Endothelial cell of umbilical vein (primary cell): ENCODE data around the gene GLRX. TPM values are rescaled to one million over a fixed set of nuclear protein-coding genes. Genes with fewer than 3 reads are reported as not detected.

Source experiments
- BruUV-seq: library from RNA; stranded (reverse); fragments of 400-500 nt; replicated peaks from 2 replicates; lab custom pipeline; 2021; lab: Mats Ljungman, UMichigan
- CTCF ChIA-PET: fragments of 300-600, 350-600 bp; sonication (Branson Sonifier 250); formaldehyde crosslinking; loops from one replicate; lab custom pipeline; 2021; ENCODE audit warnings: antibody characterized with exemption, inconsistent platforms; lab: Charles Lee
- POLR2A ChIA-PET: fragments of 300-600, 350-600 bp; sonication (Branson Sonifier 250); formaldehyde crosslinking; loops from one replicate; lab custom pipeline; 2021; ENCODE audit warnings: antibody characterized with exemption, inconsistent platforms; lab: Charles Lee
- DNase-seq: peaks from one replicate; pipeline ENCODE4 v3.0.0-alpha.2; 2011; ENCODE audit warnings: low read depth, low spot score
- FAIRE-seq: peaks from 2 replicates; lab custom pipeline; 2011; peaks lifted over from hg19 to GRCh38; lab: Jason Lieb, UNC
- H2AFZ ChIP-seq: 2 replicates; pipeline ENCODE4 v1.6.0; 2012; ENCODE audit warnings: low read depth, low read length, control low read depth, inconsistent platforms
- H3K27ac ChIP-seq: 2 replicates; pipeline ENCODE4 v1.5.1; 2011; ENCODE audit warnings: low read depth, mild to moderate bottlenecking, control low read depth, low read length, moderate library complexity; ENCODE audit not compliant: insufficient read depth
- H3K27me3 ChIP-seq, 2 experiments: 2 replicates each; pipeline versions ENCODE4 v1.6.0 to v1.6.1; 2011; ENCODE audit warnings: low read length in 2 of 2, mixed read lengths in 1 of 2; ENCODE audit not compliant: control insufficient read depth in 2 of 2, insufficient read depth in 2 of 2
- H3K36me3 ChIP-seq, 2 experiments: 2 replicates in 1 of 2; 3 replicates in 1 of 2; pipeline ENCODE4 v1.5.1; 2011; ENCODE audit warnings: low read length in 2 of 2, mild to moderate bottlenecking in 1 of 2, moderate library complexity in 1 of 2; ENCODE audit not compliant: control insufficient read depth in 2 of 2, insufficient read depth in 2 of 2; ENCODE audit errors: extremely low read depth in 1 of 2
- H3K4me1 ChIP-seq: 3 replicates; pipeline ENCODE4 v1.5.1; 2011; ENCODE audit warnings: mild to moderate bottlenecking, low read length; ENCODE audit not compliant: control insufficient read depth, insufficient read depth; ENCODE audit errors: extremely low read depth
- H3K4me2 ChIP-seq: 2 replicates; pipeline ENCODE4 v1.6.1; 2011; ENCODE audit warnings: low read length, control low read depth, mixed read lengths; ENCODE audit not compliant: insufficient read depth
- H3K4me3 ChIP-seq, 3 experiments: fragments of 200-600 bp in 1 of 3; sonication (generic), shearing (Covaris generic) in 1 of 3; replicated peaks in 1 of 3; 2 replicates each; pipeline ENCODE4 v1.5.1; 2011 to 2016; ENCODE audit warnings: control low read depth in 3 of 3, low read length in 3 of 3, mild to moderate bottlenecking in 2 of 3, inconsistent platforms in 1 of 3, low read depth in 1 of 3, moderate library complexity in 1 of 3; ENCODE audit not compliant: insufficient read depth in 1 of 3
- H3K79me2 ChIP-seq: 2 replicates; pipeline ENCODE4 v1.6.0; 2012; ENCODE audit warnings: low read length, inconsistent platforms; ENCODE audit not compliant: control insufficient read depth, insufficient read depth
- H3K9ac ChIP-seq: replicated peaks from 2 replicates; pipeline ENCODE3; 2011; ENCODE audit warnings: low read length, control low read depth; ENCODE audit not compliant: insufficient read depth; ENCODE audit errors: extremely low read depth
- H3K9me1 ChIP-seq: replicated peaks from 3 replicates; pipeline ENCODE4 v1.6.0; 2011; ENCODE audit warnings: mild to moderate bottlenecking, low read length; ENCODE audit not compliant: control insufficient read depth, insufficient read depth; ENCODE audit errors: extremely low read depth
- H3K9me3 ChIP-seq: replicated peaks from 2 replicates; pipeline ENCODE4 v1.5.1; 2012; ENCODE audit warnings: low read length, inconsistent platforms; ENCODE audit not compliant: control insufficient read depth, insufficient read depth
- H4K20me1 ChIP-seq: replicated peaks from 2 replicates; pipeline ENCODE3; 2011; ENCODE audit warnings: mild to moderate bottlenecking, low read length; ENCODE audit not compliant: control insufficient read depth, insufficient read depth; ENCODE audit errors: extremely low read depth
- EZH2 ChIP-seq: IDR thresholded peaks from 2 replicates; pipeline ENCODE4 v1.6.1; 2012; ENCODE audit warnings: borderline replicate concordance, low read depth, mild to moderate bottlenecking, moderate library complexity, low read length, inconsistent platforms; ENCODE audit not compliant: severe bottlenecking
- FOS ChIP-seq: IDR thresholded peaks from 2 replicates; pipeline ENCODE4 v1.6.1; 2011; ENCODE audit warnings: mild to moderate bottlenecking, low read length, moderate library complexity, borderline replicate concordance; ENCODE audit not compliant: insufficient read depth
- GATA2 ChIP-seq: IDR thresholded peaks from 2 replicates; pipeline ENCODE4 v1.7.0; 2011; ENCODE audit warnings: low read depth, mild to moderate bottlenecking, moderate library complexity, mixed read lengths, low read length; ENCODE audit not compliant: insufficient read length, insufficient read depth
- JUN ChIP-seq: IDR thresholded peaks from 2 replicates; pipeline ENCODE4 v1.6.1; 2011; ENCODE audit warnings: borderline replicate concordance, low read depth; ENCODE audit not compliant: insufficient read length, insufficient read depth
- MYC ChIP-seq: IDR thresholded peaks from one replicate; pipeline ENCODE4 v1.6.1; 2011; ENCODE audit warnings: mild to moderate bottlenecking, low read depth, low read length
- POLR2A ChIP-seq: IDR thresholded peaks from 2 replicates; pipeline ENCODE4 v1.6.1; 2012; ENCODE audit warnings: low read depth, mild to moderate bottlenecking, control low read depth, low read length
- POLR2AphosphoS5 ChIP-seq: IDR thresholded peaks from 2 replicates; pipeline ENCODE4 v1.6.1; 2012; ENCODE audit warnings: low read depth, mild to moderate bottlenecking, control low read depth, low read length, moderate library complexity; ENCODE audit not compliant: insufficient read depth
- dilution Hi-C: fragments of 300-500 bp; cut with MboI; formaldehyde crosslinking; loops from one replicate; pipeline ENCODE4 v1.15.0; 2019; ENCODE audit warnings: low sequenced_read_pairs; ENCODE audit not compliant: extremely low pct_ligation_motif_present
- intact Hi-C: fragments of 100-400 bp; cut with micrococcal nuclease; formaldehyde crosslinking; loops from one replicate; pipeline ENCODE4 v1.10.0; 2022
- polyA plus RNA-seq, 4 experiments: library from polyadenylated mRNA; depleted of rRNA in 3 of 4; stranded (reverse) in 3 of 4; unstranded in 1 of 4; fragments of >200 nt; gene quantifications; 2 replicates each; pipeline versions ENCODE4 v1.2.1 to v1.2.3, GENCODE V29; 2011 to 2012; ENCODE audit warnings: missing spikeins in 1 of 4
- total RNA-seq: library from RNA; stranded (reverse); gene quantifications from 2 replicates; pipeline ENCODE4 v1.2.3, GENCODE V29; 2021
- TF ChIP-seq, protein P1 (sequence below): IDR thresholded peaks from 2 replicates; pipeline ENCODE4 v1.6.1; 2011; ENCODE audit not compliant: insufficient read depth, insufficient read length
- TF ChIP-seq, protein P2 (sequence below), 2 donors: IDR thresholded peaks; 1 replicate in 1 of 2; 2 replicates in 1 of 2; pipeline ENCODE4 v1.5.1; 2011; ENCODE audit warnings: low read length in 2 of 2, mild to moderate bottlenecking in 2 of 2, moderate library complexity in 2 of 2, control low read depth in 1 of 2, inconsistent platforms in 1 of 2, low read depth in 1 of 2; ENCODE audit not compliant: insufficient read depth in 1 of 2; ENCODE audit errors: extremely low read depth in 1 of 2

The GLRX gene
- total and polyA plus RNA-seq, 2 donors (not counting 3 experiments of a cell fraction or from before 2014, with no cell fraction given) = 14.2 to 40.3 TPM

GRCh38 chr5:95803271-95804148 lies 19.0 kb downstream of the GLRX start:
- no TSS peak for BruUV-seq
- no peaks in the 10 kb centered on the region for H3K27me3 ChIP-seq
- intact Hi-C loops = no loop called here
- no peaks in the 10 kb centered on the region for H3K79me2 ChIP-seq
- H4K20me1 ChIP-seq = no peaks in the 10 kb centered on the region
- no peaks in the 10 kb centered on the region for H3K9me3 ChIP-seq
- no peaks in the 10 kb centered on the region for H3K36me3 ChIP-seq
- no peak overlapping the region for H2AFZ ChIP-seq
- H3K9me1 ChIP-seq = no peaks in the 10 kb centered on the region
- no peak overlapping the region for H3K4me3 ChIP-seq
- ChIA-PET CTCF (interaction anchor here (1.4 kb wide), 1 partner anchor 22 kb away, joined by 3 read pairs; no protein-coding TSS in a partner anchor), POLR2A (no interaction called here)
- no peak for FAIRE-seq
- dilution Hi-C loops = no loop called here
- no peak overlapping the region for H3K9ac ChIP-seq
- no peak overlapping the region for H3K4me2 ChIP-seq
- no peak overlapping the region for H3K27ac ChIP-seq
- TF ChIP-seq GATA2 (no peak), POLR2A (no peak), POLR2AphosphoS5 (no peak), MYC (no peak), JUN (no peak), FOS (no peak), EZH2 (no peak)
- TF ChIP-seq, protein P1, sequence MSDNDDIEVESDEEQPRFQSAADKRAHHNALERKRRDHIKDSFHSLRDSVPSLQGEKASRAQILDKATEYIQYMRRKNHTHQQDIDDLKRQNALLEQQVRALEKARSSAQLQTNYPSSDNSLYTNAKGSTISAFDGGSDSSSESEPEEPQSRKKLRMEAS = no peak
- TF ChIP-seq, protein P2, sequence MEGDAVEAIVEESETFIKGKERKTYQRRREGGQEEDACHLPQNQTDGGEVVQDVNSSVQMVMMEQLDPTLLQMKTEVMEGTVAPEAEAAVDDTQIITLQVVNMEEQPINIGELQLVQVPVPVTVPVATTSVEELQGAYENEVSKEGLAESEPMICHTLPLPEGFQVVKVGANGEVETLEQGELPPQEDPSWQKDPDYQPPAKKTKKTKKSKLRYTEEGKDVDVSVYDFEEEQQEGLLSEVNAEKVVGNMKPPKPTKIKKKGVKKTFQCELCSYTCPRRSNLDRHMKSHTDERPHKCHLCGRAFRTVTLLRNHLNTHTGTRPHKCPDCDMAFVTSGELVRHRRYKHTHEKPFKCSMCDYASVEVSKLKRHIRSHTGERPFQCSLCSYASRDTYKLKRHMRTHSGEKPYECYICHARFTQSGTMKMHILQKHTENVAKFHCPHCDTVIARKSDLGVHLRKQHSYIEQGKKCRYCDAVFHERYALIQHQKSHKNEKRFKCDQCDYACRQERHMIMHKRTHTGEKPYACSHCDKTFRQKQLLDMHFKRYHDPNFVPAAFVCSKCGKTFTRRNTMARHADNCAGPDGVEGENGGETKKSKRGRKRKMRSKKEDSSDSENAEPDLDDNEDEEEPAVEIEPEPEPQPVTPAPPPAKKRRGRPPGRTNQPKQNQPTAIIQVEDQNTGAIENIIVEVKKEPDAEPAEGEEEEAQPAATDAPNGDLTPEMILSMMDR (IDR thresholded peaks at IDR 0.05; ENCODE audit: extremely low read depth in 1 of 2, insufficient read depth in 1 of 2, low read depth in 1 of 2, low read length in 2 of 2) = no peak
- DNase-seq = no peak
- no peaks in the 10 kb centered on the region for H3K4me1 ChIP-seq
